Measurements from ENCODE around the gene KEAP1.
"Not testable (repeated sequence)": the region's sequence is repeated elsewhere in the genome, so short reads cannot be mapped to it uniquely, and the experiment has no call there.

The KEAP1 gene

GRCh38 chr19:10499550-10500246, 3.5 kb downstream of the KEAP1 start:
- DNase-seq (ENCODE audit: low read depth in 1 of 2, low spot score in 1 of 2), result no peak

- no peak for DNase-seq (ENCODE audit: low read depth in 1 of 2, low spot score in 1 of 2)
Observed at GRCh38 chr19:10497371-10497770, 5.8 kb downstream of the KEAP1 start.

- DNase-seq (ENCODE audit: low read depth in 1 of 2, low spot score in 1 of 2), result no peak
Observed at GRCh38 chr19:10491472-10492047, 11.6 kb downstream of the KEAP1 start.

GRCh38 chr19:10486551-10486950, 16.6 kb downstream of the KEAP1 start:
- no peak for DNase-seq (ENCODE audit: low read depth in 1 of 2, low spot score in 1 of 2)

GRCh38 chr19:10478903-10479384, 24.2 kb downstream of the KEAP1 start:
- peak; percentile 76 to 86 for DNase-seq (ENCODE audit: low read depth in 1 of 2, low spot score in 1 of 2)

GRCh38 chr19:10478476-10478875, 24.7 kb downstream of the KEAP1 start:
- DNase-seq (ENCODE audit: low read depth in 1 of 2, low spot score in 1 of 2), result no peak

- DNase-seq (ENCODE audit: low read depth in 1 of 2, low spot score in 1 of 2), result no peak
Observed at GRCh38 chr19:10474962-10475451, 28.1 kb downstream of the KEAP1 start.

GRCh38 chr19:10473192-10473591, 30.0 kb downstream of the KEAP1 start:
- DNase-seq (ENCODE audit: low read depth in 1 of 2, low spot score in 1 of 2), result no peak

- DNase-seq (ENCODE audit: low read depth in 1 of 2, low spot score in 1 of 2), result peak in 1 of 2 donors; percentile 10
Observed at GRCh38 chr19:10471909-10472308, 31.2 kb downstream of the KEAP1 start.

GRCh38 chr19:10468133-10468532, 35.0 kb downstream of the KEAP1 start:
- DNase-seq (ENCODE audit: low read depth in 1 of 2, low spot score in 1 of 2), result no peak

- DNase-seq (ENCODE audit: low read depth in 1 of 2, low spot score in 1 of 2), result no peak
Observed at GRCh38 chr19:10467104-10467706, 36.0 kb downstream of the KEAP1 start.

- no peak for DNase-seq (ENCODE audit: low read depth in 1 of 2, low spot score in 1 of 2)
Observed at GRCh38 chr19:10464456-10464855, 38.7 kb downstream of the KEAP1 start.

GRCh38 chr19:10462557-10462956, 40.6 kb downstream of the KEAP1 start:
- no peak for DNase-seq (ENCODE audit: low read depth in 1 of 2, low spot score in 1 of 2)

GRCh38 chr19:10462042-10462441, 41.1 kb downstream of the KEAP1 start:
- not testable (repeated sequence) for DNase-seq (ENCODE audit: low read depth in 1 of 2, low spot score in 1 of 2)

- peak; percentile 78 to 81 for DNase-seq (ENCODE audit: low read depth in 1 of 2, low spot score in 1 of 2)
Observed at GRCh38 chr19:10461047-10461949, 41.9 kb downstream of the KEAP1 start.

GRCh38 chr19:10460714-10461046, 42.5 kb downstream of the KEAP1 start:
- DNase-seq (ENCODE audit: low read depth in 1 of 2, low spot score in 1 of 2), result no peak

GRCh38 chr19:10458733-10459132, 44.4 kb downstream of the KEAP1 start:
- not testable (repeated sequence) for DNase-seq (ENCODE audit: low read depth in 1 of 2, low spot score in 1 of 2)

GRCh38 chr19:10454267-10454666, 48.9 kb downstream of the KEAP1 start:
- DNase-seq (ENCODE audit: low read depth in 1 of 2, low spot score in 1 of 2), result no peak

GRCh38 chr19:10453852-10454251, 49.3 kb downstream of the KEAP1 start:
- DNase-seq (ENCODE audit: low read depth in 1 of 2, low spot score in 1 of 2), result no peak

GRCh38 chr19:10452726-10453618, 50.2 kb downstream of the KEAP1 start:
- no peak for DNase-seq (ENCODE audit: low read depth in 1 of 2, low spot score in 1 of 2)

Measured in activated CD4-positive, alpha-beta T cell treated with anti-CD3 and anti-CD28 coated beads, Interleukin-2, amount 50 U/mL, for 24 hours (primary cell).